ENCODE results near the gene SHROOM3. TPM values are rescaled to one million over a fixed set of nuclear protein-coding genes. Genes with fewer than 3 reads are reported as not detected.

The SHROOM3 gene
- total and polyA plus RNA-seq, 4 donors: 4.7 to 25.8 (median 8.7) TPM

DNA sequence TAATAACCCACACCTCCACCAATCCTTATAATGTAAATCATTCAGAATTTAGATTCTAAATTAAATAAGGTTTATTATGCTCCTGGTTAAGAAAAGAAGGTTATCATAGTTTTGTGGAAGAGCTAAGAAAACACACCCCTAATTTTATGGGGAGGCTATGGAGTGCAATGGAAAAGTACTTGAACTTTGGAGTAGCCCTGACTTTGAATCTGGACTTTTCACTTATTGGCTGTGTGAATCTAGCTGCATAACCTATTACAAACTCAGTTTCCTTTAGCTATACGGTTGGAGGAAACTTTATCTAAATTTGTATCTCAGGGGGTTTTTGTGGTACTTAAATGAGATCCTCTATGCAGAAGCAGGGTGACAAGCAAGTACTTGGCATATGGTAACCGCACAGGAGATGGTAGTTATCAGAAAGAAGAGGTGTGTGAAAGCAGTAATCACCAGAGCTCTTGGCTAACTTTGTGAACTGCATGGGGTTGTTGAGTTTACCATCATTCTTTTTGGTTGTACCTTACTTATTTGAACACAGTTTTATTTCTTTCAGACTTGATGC is 143.1 kb downstream of the SHROOM3 start:
- 64% methylated on average over 2 of the region's 2 CpGs for WGBS
- H3K9me3 ChIP-seq (ENCODE audit: control insufficient read depth in 4 of 4, low read length in 3 of 4): no peaks in the 10 kb centered on the region
- H3K4me1 ChIP-seq (ENCODE audit: control insufficient read depth in 4 of 4, insufficient read depth in 4 of 4, low read length in 3 of 4): peaks cover 0 to 17% (median 3%) of the 10 kb centered on the region in 4 donors
- TF ChIP-seq HNF4A (conservative IDR thresholded peaks at IDR 0.05) (peak; percentile 70 to 74), RXRA (IDR thresholded peaks at IDR 0.05) (peak in 1 of 2 donors; percentile 15), FOXA1 (IDR thresholded peaks at IDR 0.05) (no peak), SP1 (IDR thresholded peaks at IDR 0.05) (peak; percentile 15)
- TF ChIP-seq, protein P1, sequence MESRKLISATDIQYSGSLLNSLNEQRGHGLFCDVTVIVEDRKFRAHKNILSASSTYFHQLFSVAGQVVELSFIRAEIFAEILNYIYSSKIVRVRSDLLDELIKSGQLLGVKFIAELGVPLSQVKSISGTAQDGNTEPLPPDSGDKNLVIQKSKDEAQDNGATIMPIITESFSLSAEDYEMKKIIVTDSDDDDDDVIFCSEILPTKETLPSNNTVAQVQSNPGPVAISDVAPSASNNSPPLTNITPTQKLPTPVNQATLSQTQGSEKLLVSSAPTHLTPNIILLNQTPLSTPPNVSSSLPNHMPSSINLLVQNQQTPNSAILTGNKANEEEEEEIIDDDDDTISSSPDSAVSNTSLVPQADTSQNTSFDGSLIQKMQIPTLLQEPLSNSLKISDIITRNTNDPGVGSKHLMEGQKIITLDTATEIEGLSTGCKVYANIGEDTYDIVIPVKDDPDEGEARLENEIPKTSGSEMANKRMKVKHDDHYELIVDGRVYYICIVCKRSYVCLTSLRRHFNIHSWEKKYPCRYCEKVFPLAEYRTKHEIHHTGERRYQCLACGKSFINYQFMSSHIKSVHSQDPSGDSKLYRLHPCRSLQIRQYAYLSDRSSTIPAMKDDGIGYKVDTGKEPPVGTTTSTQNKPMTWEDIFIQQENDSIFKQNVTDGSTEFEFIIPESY (IDR thresholded peaks at IDR 0.05): no peak
- H3K4me3 ChIP-seq (ENCODE audit: low read depth in 1 of 3, low read length in 3 of 3): no peak overlapping the region
- no peaks in the 10 kb centered on the region for H3K36me3 ChIP-seq (ENCODE audit: control insufficient read depth in 4 of 4, insufficient read depth in 3 of 4, low read depth in 1 of 4, low read length in 3 of 4)
- no peak overlapping the region for H3K9ac ChIP-seq (ENCODE audit: low read depth in 1 of 2, low read length in 2 of 2)
- peak overlapping the region in 1 of 2 donors; percentile 6 for H3K27ac ChIP-seq (ENCODE audit: low read depth in 1 of 2, low read length in 2 of 2)
- H3K27me3 ChIP-seq (ENCODE audit: control insufficient read depth in 4 of 4, insufficient read depth in 4 of 4, low read length in 3 of 4): no peaks in the 10 kb centered on the region
- DNase-seq (ENCODE audit: low spot score): no peak

GRCh38 chr4:76579596-76580375 is 144.8 kb downstream of the SHROOM3 start:
- Histone ChIP-seq H3K36me3 (ENCODE audit: control insufficient read depth in 4 of 4, insufficient read depth in 3 of 4, low read depth in 1 of 4, low read length in 3 of 4) (no peaks in the 10 kb centered on the region), H3K4me1 (ENCODE audit: control insufficient read depth in 4 of 4, insufficient read depth in 4 of 4, low read length in 3 of 4) (peaks cover 0 to 24% (median 3%) of the 10 kb centered on the region in 4 donors), H3K9ac (ENCODE audit: low read depth in 1 of 2, low read length in 2 of 2) (no peak overlapping the region), H3K9me3 (ENCODE audit: control insufficient read depth in 4 of 4, low read length in 3 of 4) (no peaks in the 10 kb centered on the region), H3K4me3 (ENCODE audit: low read depth in 1 of 3, low read length in 3 of 3) (no peak overlapping the region), H3K27ac (ENCODE audit: low read depth in 1 of 2, low read length in 2 of 2) (no peak overlapping the region), H3K27me3 (ENCODE audit: control insufficient read depth in 4 of 4, insufficient read depth in 4 of 4, low read length in 3 of 4) (no peaks in the 10 kb centered on the region)
- TF ChIP-seq EGR1 (IDR thresholded peaks at IDR 0.05; ENCODE audit: low read depth in 2 of 2) (no peak), YY1 (IDR thresholded peaks at IDR 0.05) (no peak), SP1 (IDR thresholded peaks at IDR 0.05) (no peak), CTCF (IDR thresholded peaks at IDR 0.05; ENCODE audit: low read depth, low read length, missing input control) (no peak), NR2F2 (IDR thresholded peaks at IDR 0.05) (no peak), RXRA (IDR thresholded peaks at IDR 0.05) (no peak), HNF4G (IDR thresholded peaks at IDR 0.05) (no peak), FOXA1 (IDR thresholded peaks at IDR 0.05) (no peak), ATF3 (IDR thresholded peaks at IDR 0.05) (no peak), HNF4A (conservative IDR thresholded peaks at IDR 0.05) (no peak), GABPA (IDR thresholded peaks at IDR 0.05 in 1 of 2, conservative IDR thresholded peaks at IDR 0.05 in 1 of 2) (no peak), TAF1 (conservative IDR thresholded peaks at IDR 0.05) (no peak), FOXA2 (IDR thresholded peaks at IDR 0.05) (no peak), JUND (IDR thresholded peaks at IDR 0.05) (no peak), RAD21 (IDR thresholded peaks at IDR 0.05) (no peak)
- TF ChIP-seq, protein P2, sequence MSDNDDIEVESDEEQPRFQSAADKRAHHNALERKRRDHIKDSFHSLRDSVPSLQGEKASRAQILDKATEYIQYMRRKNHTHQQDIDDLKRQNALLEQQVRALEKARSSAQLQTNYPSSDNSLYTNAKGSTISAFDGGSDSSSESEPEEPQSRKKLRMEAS (IDR thresholded peaks at IDR 0.05): no peak
- TF ChIP-seq, protein P1 (IDR thresholded peaks at IDR 0.05): no peak
- TF ChIP-seq, protein P3, sequence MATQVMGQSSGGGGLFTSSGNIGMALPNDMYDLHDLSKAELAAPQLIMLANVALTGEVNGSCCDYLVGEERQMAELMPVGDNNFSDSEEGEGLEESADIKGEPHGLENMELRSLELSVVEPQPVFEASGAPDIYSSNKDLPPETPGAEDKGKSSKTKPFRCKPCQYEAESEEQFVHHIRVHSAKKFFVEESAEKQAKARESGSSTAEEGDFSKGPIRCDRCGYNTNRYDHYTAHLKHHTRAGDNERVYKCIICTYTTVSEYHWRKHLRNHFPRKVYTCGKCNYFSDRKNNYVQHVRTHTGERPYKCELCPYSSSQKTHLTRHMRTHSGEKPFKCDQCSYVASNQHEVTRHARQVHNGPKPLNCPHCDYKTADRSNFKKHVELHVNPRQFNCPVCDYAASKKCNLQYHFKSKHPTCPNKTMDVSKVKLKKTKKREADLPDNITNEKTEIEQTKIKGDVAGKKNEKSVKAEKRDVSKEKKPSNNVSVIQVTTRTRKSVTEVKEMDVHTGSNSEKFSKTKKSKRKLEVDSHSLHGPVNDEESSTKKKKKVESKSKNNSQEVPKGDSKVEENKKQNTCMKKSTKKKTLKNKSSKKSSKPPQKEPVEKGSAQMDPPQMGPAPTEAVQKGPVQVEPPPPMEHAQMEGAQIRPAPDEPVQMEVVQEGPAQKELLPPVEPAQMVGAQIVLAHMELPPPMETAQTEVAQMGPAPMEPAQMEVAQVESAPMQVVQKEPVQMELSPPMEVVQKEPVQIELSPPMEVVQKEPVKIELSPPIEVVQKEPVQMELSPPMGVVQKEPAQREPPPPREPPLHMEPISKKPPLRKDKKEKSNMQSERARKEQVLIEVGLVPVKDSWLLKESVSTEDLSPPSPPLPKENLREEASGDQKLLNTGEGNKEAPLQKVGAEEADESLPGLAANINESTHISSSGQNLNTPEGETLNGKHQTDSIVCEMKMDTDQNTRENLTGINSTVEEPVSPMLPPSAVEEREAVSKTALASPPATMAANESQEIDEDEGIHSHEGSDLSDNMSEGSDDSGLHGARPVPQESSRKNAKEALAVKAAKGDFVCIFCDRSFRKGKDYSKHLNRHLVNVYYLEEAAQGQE (IDR thresholded peaks at IDR 0.05): no peak
- DNase-seq (ENCODE audit: low spot score): no peak
- 72% methylated on average over 14 of the region's 14 CpGs for WGBS

All from liver (tissue), 9 donors.